Loucy (cell line): ENCODE results near the gene WNT11.

ENCODE experiments used
- CTCF ChIP-seq: fragments of 200-600 bp; sonication (generic); conservative IDR thresholded peaks from 2 replicates; pipeline ENCODE4 v1.5.1; 2014; ENCODE audit warnings: mild to moderate bottlenecking, antibody characterized with exemption, low read length
- EZH2phosphoT487 ChIP-seq: fragments of 200-600 bp; IDR thresholded peaks from 2 replicates; pipeline ENCODE4 v1.6.1; 2018; ENCODE audit warnings: antibody characterized with exemption, mild to moderate bottlenecking, moderate library complexity, borderline replicate concordance

GRCh38 chr11:76185511-76185910 lies 20.8 kb downstream of the WNT11 start:
- no peak for TF ChIP-seq CTCF
- no peak for TF ChIP-seq EZH2phosphoT487
